PC-9 (cell line): ENCODE measurements around the gene MIEN1.

Experiments used
- EZH2 ChIP-seq: fragments of 200-600 bp; sonication (generic); IDR thresholded peaks from 2 replicates; pipeline ENCODE4 v1.8.0; 2017; ENCODE audit warnings: antibody characterized with exemption, low read depth
- TF ChIP-seq, protein P1 (sequence below): fragments of 200-600 bp; sonication (generic); conservative IDR thresholded peaks from 2 replicates; pipeline ENCODE4 v1.6.1; 2017; ENCODE audit warnings: mixed run types, antibody characterized with exemption, mild to moderate bottlenecking, moderate library complexity

GRCh38 chr17:39756380-39757079 lies 26.2 kb upstream of the MIEN1 start:
- TF ChIP-seq, protein P1, sequence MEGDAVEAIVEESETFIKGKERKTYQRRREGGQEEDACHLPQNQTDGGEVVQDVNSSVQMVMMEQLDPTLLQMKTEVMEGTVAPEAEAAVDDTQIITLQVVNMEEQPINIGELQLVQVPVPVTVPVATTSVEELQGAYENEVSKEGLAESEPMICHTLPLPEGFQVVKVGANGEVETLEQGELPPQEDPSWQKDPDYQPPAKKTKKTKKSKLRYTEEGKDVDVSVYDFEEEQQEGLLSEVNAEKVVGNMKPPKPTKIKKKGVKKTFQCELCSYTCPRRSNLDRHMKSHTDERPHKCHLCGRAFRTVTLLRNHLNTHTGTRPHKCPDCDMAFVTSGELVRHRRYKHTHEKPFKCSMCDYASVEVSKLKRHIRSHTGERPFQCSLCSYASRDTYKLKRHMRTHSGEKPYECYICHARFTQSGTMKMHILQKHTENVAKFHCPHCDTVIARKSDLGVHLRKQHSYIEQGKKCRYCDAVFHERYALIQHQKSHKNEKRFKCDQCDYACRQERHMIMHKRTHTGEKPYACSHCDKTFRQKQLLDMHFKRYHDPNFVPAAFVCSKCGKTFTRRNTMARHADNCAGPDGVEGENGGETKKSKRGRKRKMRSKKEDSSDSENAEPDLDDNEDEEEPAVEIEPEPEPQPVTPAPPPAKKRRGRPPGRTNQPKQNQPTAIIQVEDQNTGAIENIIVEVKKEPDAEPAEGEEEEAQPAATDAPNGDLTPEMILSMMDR: no peak
- TF ChIP-seq EZH2: no peak
